Measurements from ENCODE around the gene KIF6. TPM values are rescaled to one million over a fixed set of nuclear protein-coding genes. Genes with fewer than 3 reads are reported as not detected.

The KIF6 gene
- total RNA-seq, 5 donors from 2014 or later (not counting 1 experiment from before 2014, with no cell fraction given), result 0.53 TPM; not detected in 4

DNA sequence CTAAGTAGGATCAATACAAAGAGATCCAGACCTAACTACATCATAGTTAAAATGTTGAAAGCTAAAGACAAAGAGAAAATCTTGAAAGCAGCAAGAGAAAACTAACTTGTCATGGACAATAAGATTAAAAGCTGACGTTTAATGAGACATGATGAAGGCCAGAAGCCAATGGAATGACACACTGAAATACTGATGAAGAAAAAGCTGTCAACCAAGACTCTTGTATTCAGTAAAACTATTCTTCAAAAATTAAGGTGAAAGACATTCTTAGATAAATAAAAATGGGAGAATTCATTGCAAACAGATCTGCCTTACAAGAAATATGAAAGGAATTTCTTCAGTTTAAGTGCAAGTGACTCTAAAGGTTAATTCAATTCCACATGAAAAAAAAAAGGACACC, 256.8 kb downstream of the KIF6 start:
- H3K27ac Mint-ChIP-seq, result no peak overlapping the region
- H3K9me3 Mint-ChIP-seq, result peaks cover 0 to 11% (median 7%) of the 10 kb centered on the region in 3 donors
- WGBS (ENCODE audit: insufficient coverage), result no CpG with 5 or more reads among the region's 1 CpG
- Histone ChIP-seq H3K27ac (ENCODE audit: low read length) (no peak overlapping the region), H3K9me3 (no peaks in the 10 kb centered on the region), H3K27me3 (replicated peaks in 1 of 2; ENCODE audit: control insufficient read depth in 2 of 2, extremely low read depth in 1 of 2, insufficient read depth in 2 of 2, low read length in 1 of 2) (peaks cover 0 to 7% of the 10 kb centered on the region in 2 experiments), H3K4me1 (ENCODE audit: control insufficient read depth in 1 of 2, extremely low read depth in 1 of 2, insufficient read depth in 2 of 2, low read length in 2 of 2) (no peaks in the 10 kb centered on the region), H3K4me3 (ENCODE audit: control insufficient read depth in 1 of 2, extremely low read depth in 1 of 2, low read length in 1 of 2) (no peak overlapping the region), H3K36me3 (ENCODE audit: control insufficient read depth in 2 of 2, extremely low read depth in 1 of 2, insufficient read depth in 1 of 2, low read length in 1 of 2) (no peaks in the 10 kb centered on the region)
- H3K27me3 Mint-ChIP-seq, result peaks cover 8% of the 10 kb centered on the region in 2 donors
- ChIA-PET POLR2A (no interaction called here), CTCF (no interaction called here)
- H3K4me1 Mint-ChIP-seq, result peaks cover 6 to 9% (median 9%) of the 10 kb centered on the region in 3 donors
- H3K4me3 Mint-ChIP-seq, result no peak overlapping the region
- no peaks in the 10 kb centered on the region for H3K36me3 Mint-ChIP-seq
- no peak for ATAC-seq (replicated peaks in 1 of 4)
- no peak for DNase-seq

DNA sequence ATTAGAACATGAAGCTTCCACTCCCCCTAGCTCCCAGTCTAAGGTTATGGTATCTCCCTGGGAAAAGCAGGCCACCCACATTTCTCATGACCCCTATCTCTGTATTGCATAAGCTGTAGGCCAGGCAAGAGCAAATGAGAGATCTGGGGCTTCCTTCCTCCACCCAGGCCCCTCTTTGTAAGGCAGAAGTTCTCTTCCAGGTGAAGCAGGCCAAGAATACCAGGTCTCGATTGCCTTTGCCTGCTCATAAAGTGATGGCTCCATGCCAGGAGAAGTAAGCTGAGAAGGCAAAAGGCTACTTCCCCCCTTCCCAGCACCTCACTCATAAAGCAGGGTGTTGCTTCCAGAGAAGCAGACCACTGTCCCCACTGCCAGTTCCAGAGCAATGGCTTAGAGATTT, 258.6 kb downstream of the KIF6 start:
- Mint-ChIP-seq H3K4me1 (no peaks in the 10 kb centered on the region), H3K36me3 (no peaks in the 10 kb centered on the region), H3K4me3 (no peak overlapping the region), H3K27ac (no peak overlapping the region), H3K9me3 (peaks cover 0 to 11% (median 7%) of the 10 kb centered on the region in 3 donors), H3K27me3 (peaks cover 8 to 11% of the 10 kb centered on the region in 2 donors)
- ChIA-PET POLR2A (no interaction called here), CTCF (no interaction called here)
- Histone ChIP-seq H3K4me3 (ENCODE audit: control insufficient read depth in 1 of 2, extremely low read depth in 1 of 2, low read length in 1 of 2) (no peak overlapping the region), H3K4me1 (ENCODE audit: control insufficient read depth in 1 of 2, extremely low read depth in 1 of 2, insufficient read depth in 2 of 2, low read length in 2 of 2) (no peaks in the 10 kb centered on the region), H3K27me3 (replicated peaks in 1 of 2; ENCODE audit: control insufficient read depth in 2 of 2, extremely low read depth in 1 of 2, insufficient read depth in 2 of 2, low read length in 1 of 2) (peaks cover 0 to 7% of the 10 kb centered on the region in 2 experiments), H3K36me3 (ENCODE audit: control insufficient read depth in 2 of 2, extremely low read depth in 1 of 2, insufficient read depth in 1 of 2, low read length in 1 of 2) (no peaks in the 10 kb centered on the region), H3K27ac (ENCODE audit: low read length) (no peak overlapping the region), H3K9me3 (no peaks in the 10 kb centered on the region)
- DNase-seq (no peak), ATAC-seq (replicated peaks in 1 of 4) (no peak)
- WGBS (ENCODE audit: insufficient coverage), result no CpG with 5 or more reads among the region's 1 CpG

DNA sequence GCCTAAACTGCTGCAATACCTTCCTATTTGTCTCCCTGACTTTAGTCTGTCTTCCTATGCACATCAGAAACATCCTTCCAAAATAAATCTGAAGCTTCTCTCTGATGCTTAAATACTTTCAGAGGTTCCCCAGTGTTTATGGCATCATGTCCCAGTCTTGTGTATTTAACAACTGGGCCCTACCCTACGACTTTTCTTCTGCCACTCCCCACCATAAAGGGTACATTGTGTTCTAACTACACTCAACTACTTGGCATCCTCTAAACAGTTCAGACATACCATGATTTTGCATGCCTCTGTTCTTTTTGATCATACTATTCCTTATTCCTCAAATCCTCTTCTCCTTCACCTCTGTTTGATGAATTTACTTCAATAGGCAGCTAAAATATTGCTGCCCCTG, 259.7 kb downstream of the KIF6 start:
- peaks cover 0 to 7% of the 10 kb centered on the region in 2 experiments for H3K27me3 ChIP-seq (replicated peaks in 1 of 2; ENCODE audit: control insufficient read depth in 2 of 2, extremely low read depth in 1 of 2, insufficient read depth in 2 of 2, low read length in 1 of 2)
- no peak overlapping the region for H3K4me3 ChIP-seq (ENCODE audit: control insufficient read depth in 1 of 2, extremely low read depth in 1 of 2, low read length in 1 of 2)
- no peak overlapping the region for H3K27ac ChIP-seq (ENCODE audit: low read length)
- WGBS (ENCODE audit: insufficient coverage), result 11% methylated on average over 1 of the region's 1 CpG
- H3K9me3 ChIP-seq, result no peaks in the 10 kb centered on the region
- H3K36me3 ChIP-seq (ENCODE audit: control insufficient read depth in 2 of 2, extremely low read depth in 1 of 2, insufficient read depth in 1 of 2, low read length in 1 of 2), result no peaks in the 10 kb centered on the region
- no peaks in the 10 kb centered on the region for H3K4me1 Mint-ChIP-seq
- no peak overlapping the region for H3K27ac Mint-ChIP-seq
- no peak overlapping the region for H3K4me3 Mint-ChIP-seq
- POLR2A ChIA-PET, result no interaction called here
- H3K4me1 ChIP-seq (ENCODE audit: control insufficient read depth in 1 of 2, extremely low read depth in 1 of 2, insufficient read depth in 2 of 2, low read length in 2 of 2), result no peaks in the 10 kb centered on the region
- DNase-seq, result no peak
- CTCF ChIA-PET, result no interaction called here
- peaks cover 0 to 17% (median 9%) of the 10 kb centered on the region in 3 donors for H3K9me3 Mint-ChIP-seq
- no peak for ATAC-seq (replicated peaks in 1 of 4)
- no peaks in the 10 kb centered on the region for H3K36me3 Mint-ChIP-seq
- H3K27me3 Mint-ChIP-seq, result peaks cover 8 to 11% of the 10 kb centered on the region in 2 donors

DNA sequence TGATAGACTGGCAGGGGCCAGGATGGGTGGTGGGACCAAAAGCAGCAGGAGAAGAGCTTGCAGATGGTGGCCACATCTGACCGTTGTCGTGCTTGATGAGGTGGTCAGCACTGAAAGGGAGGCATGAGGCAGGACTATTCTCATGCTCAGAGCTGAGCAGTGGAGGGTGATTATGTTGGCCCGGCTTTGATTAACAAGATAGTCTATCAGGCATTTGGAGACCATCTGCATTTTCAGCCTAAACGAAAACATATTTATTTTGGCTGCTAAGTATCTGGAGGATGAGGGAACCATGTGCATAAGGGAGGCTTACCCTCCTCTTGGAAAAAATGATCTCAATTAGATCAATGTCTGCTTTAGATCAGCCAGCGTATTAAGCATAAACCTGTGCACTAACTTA, 261.1 kb downstream of the KIF6 start:
- Mint-ChIP-seq H3K4me3 (no peak overlapping the region), H3K4me1 (no peaks in the 10 kb centered on the region), H3K9me3 (peaks cover 0 to 19% (median 10%) of the 10 kb centered on the region in 3 donors), H3K27ac (no peak overlapping the region), H3K27me3 (peaks cover 8 to 11% of the 10 kb centered on the region in 2 donors), H3K36me3 (no peaks in the 10 kb centered on the region)
- Histone ChIP-seq H3K27me3 (replicated peaks in 1 of 2; ENCODE audit: control insufficient read depth in 2 of 2, extremely low read depth in 1 of 2, insufficient read depth in 2 of 2, low read length in 1 of 2) (peaks cover 0 to 7% of the 10 kb centered on the region in 2 experiments), H3K9me3 (no peaks in the 10 kb centered on the region), H3K4me3 (ENCODE audit: control insufficient read depth in 1 of 2, extremely low read depth in 1 of 2, low read length in 1 of 2) (no peak overlapping the region), H3K36me3 (ENCODE audit: control insufficient read depth in 2 of 2, extremely low read depth in 1 of 2, insufficient read depth in 1 of 2, low read length in 1 of 2) (no peaks in the 10 kb centered on the region), H3K27ac (ENCODE audit: low read length) (no peak overlapping the region), H3K4me1 (ENCODE audit: control insufficient read depth in 1 of 2, extremely low read depth in 1 of 2, insufficient read depth in 2 of 2, low read length in 2 of 2) (no peaks in the 10 kb centered on the region)
- no peak for ATAC-seq (replicated peaks in 1 of 4)
- CTCF ChIA-PET, result no interaction called here
- DNase-seq, result no peak
- POLR2A ChIA-PET, result no interaction called here
- WGBS (ENCODE audit: insufficient coverage), result 96% methylated on average over 4 of the region's 5 CpGs

DNA sequence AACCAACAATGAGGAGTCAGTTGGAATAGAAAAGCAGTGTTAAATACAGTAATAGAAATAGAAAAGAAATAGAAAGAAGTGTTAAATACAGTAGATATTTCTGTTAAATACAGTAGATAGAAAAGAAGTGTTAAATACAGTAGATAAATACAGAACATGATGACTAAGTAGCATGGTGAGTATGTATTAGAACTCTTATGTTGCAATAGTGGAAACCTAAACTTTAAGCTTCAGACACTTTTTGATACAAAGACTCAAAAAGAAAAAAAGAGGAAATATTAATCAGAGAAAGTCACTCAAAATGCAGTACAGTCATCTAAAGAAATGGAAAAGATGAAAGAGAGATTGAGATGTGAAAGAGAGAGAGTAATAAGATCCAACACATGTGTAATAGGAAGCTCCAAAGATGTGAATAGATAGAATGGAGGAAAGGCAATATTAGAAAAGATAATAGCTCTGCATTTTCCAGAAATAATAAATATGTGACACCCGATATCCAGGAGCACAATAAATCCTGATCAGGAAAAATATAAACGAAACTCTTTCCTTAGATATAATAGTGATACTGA, 271.2 kb downstream of the KIF6 start:
- CTCF ChIA-PET, result no interaction called here
- Histone ChIP-seq H3K4me3 (ENCODE audit: control insufficient read depth in 1 of 2, extremely low read depth in 1 of 2, low read length in 1 of 2) (no peak overlapping the region), H3K9me3 (no peaks in the 10 kb centered on the region), H3K27me3 (replicated peaks in 1 of 2; ENCODE audit: control insufficient read depth in 2 of 2, extremely low read depth in 1 of 2, insufficient read depth in 2 of 2, low read length in 1 of 2) (peaks cover 0 to 5% of the 10 kb centered on the region in 2 experiments), H3K36me3 (ENCODE audit: control insufficient read depth in 2 of 2, extremely low read depth in 1 of 2, insufficient read depth in 1 of 2, low read length in 1 of 2) (no peaks in the 10 kb centered on the region), H3K27ac (ENCODE audit: low read length) (no peak overlapping the region), H3K4me1 (ENCODE audit: control insufficient read depth in 1 of 2, extremely low read depth in 1 of 2, insufficient read depth in 2 of 2, low read length in 2 of 2) (no peaks in the 10 kb centered on the region)
- H3K4me1 Mint-ChIP-seq, result no peaks in the 10 kb centered on the region
- POLR2A ChIA-PET, result no interaction called here
- H3K27ac Mint-ChIP-seq, result no peak overlapping the region
- ATAC-seq (replicated peaks in 1 of 4) (no peak), DNase-seq (no peak)
- no peaks in the 10 kb centered on the region for H3K36me3 Mint-ChIP-seq
- peaks cover 4 to 8% (median 6%) of the 10 kb centered on the region in 3 donors for H3K9me3 Mint-ChIP-seq
- H3K27me3 Mint-ChIP-seq, result peaks cover 28 to 34% of the 10 kb centered on the region in 2 donors
- no peak overlapping the region for H3K4me3 Mint-ChIP-seq
- WGBS (ENCODE audit: insufficient coverage), result no CpG with 5 or more reads among the region's 2 CpGs

- Mint-ChIP-seq H3K27ac (no peak overlapping the region), H3K4me3 (no peak overlapping the region), H3K36me3 (no peaks in the 10 kb centered on the region), H3K4me1 (no peaks in the 10 kb centered on the region), H3K9me3 (peaks cover 4 to 8% (median 6%) of the 10 kb centered on the region in 3 donors), H3K27me3 (peaks cover 33 to 34% of the 10 kb centered on the region in 2 donors)
- no peaks in the 10 kb centered on the region for H3K36me3 ChIP-seq (ENCODE audit: control insufficient read depth in 2 of 2, extremely low read depth in 1 of 2, insufficient read depth in 1 of 2, low read length in 1 of 2)
- WGBS (ENCODE audit: insufficient coverage), result no CpG with 5 or more reads among the region's 5 CpGs
- H3K4me3 ChIP-seq (ENCODE audit: control insufficient read depth in 1 of 2, extremely low read depth in 1 of 2, low read length in 1 of 2), result no peak overlapping the region
- no peaks in the 10 kb centered on the region for H3K9me3 ChIP-seq
- DNase-seq (no peak), ATAC-seq (replicated peaks in 1 of 4) (no peak)
- H3K4me1 ChIP-seq (ENCODE audit: control insufficient read depth in 1 of 2, extremely low read depth in 1 of 2, insufficient read depth in 2 of 2, low read length in 2 of 2), result no peaks in the 10 kb centered on the region
- ChIA-PET CTCF (no interaction called here), POLR2A (no interaction called here)
- H3K27ac ChIP-seq (ENCODE audit: low read length), result no peak overlapping the region
- H3K27me3 ChIP-seq (replicated peaks in 1 of 2; ENCODE audit: control insufficient read depth in 2 of 2, extremely low read depth in 1 of 2, insufficient read depth in 2 of 2, low read length in 1 of 2), result peaks cover 0 to 6% of the 10 kb centered on the region in 2 experiments
These were observed 272.0 kb downstream of the KIF6 start for GRCh38 chr6:39453241-39453640.

All from T-cell (primary cell).